Mesodermal cell (in vitro differentiated cells): ENCODE data around the gene GPLD1.

Experiments
- H3K27ac ChIP-seq: 2 replicates; pipeline ENCODE4 v1.7.0; 2013; ENCODE audit warnings: mild to moderate bottlenecking, low read depth, low read length, moderate library complexity; ENCODE audit not compliant: severe bottlenecking
- H3K36me3 ChIP-seq: 2 replicates; pipeline ENCODE4 v1.7.1; 2013; ENCODE audit warnings: mild to moderate bottlenecking, low read length, moderate library complexity; ENCODE audit not compliant: control insufficient read depth, insufficient read depth
- H3K4me1 ChIP-seq: one replicate; pipeline ENCODE4 v1.7.1; 2013; ENCODE audit warnings: mild to moderate bottlenecking, low read length; ENCODE audit not compliant: insufficient read depth, control insufficient read depth, poor library complexity, severe bottlenecking
- H3K4me3 ChIP-seq: 2 replicates; pipeline ENCODE4 v1.7.0; 2013; ENCODE audit warnings: low read length, control low read depth, mild to moderate bottlenecking; ENCODE audit not compliant: insufficient read depth, poor library complexity, severe bottlenecking; ENCODE audit errors: extremely low read depth
- H3K9me3 ChIP-seq: 2 replicates; pipeline ENCODE4 v1.7.1; 2013; ENCODE audit warnings: mild to moderate bottlenecking, low read length, moderate library complexity; ENCODE audit not compliant: control insufficient read depth
- WGBS, 2 experiments: methylation state at CpG; one replicate each; pipeline ENCODE4 v1.1.5; 2013; ENCODE audit warnings: missing lambda C conversion rate in 2 of 2; ENCODE audit not compliant: insufficient coverage in 2 of 2; 5-methylcytosine and 5-hydroxymethylcytosine counted together

The GPLD1 gene

GRCh38 chr6:24381476-24382219 is 107.7 kb downstream of the GPLD1 start:
- Histone ChIP-seq H3K4me3 (no peak overlapping the region), H3K27ac (no peak overlapping the region), H3K9me3 (no peaks in the 10 kb centered on the region), H3K36me3 (no peaks in the 10 kb centered on the region), H3K4me1 (no peaks in the 10 kb centered on the region)
- WGBS, 2 experiments, result 93% methylated on average over 2 to 3 of the region's 4 CpGs

GRCh38 chr6:24378473-24379097 is 110.8 kb downstream of the GPLD1 start:
- H3K4me1 ChIP-seq, result no peaks in the 10 kb centered on the region
- no peak overlapping the region for H3K27ac ChIP-seq
- no CpG with 5 or more reads among the region's 1 CpG for WGBS, 2 experiments
- no peaks in the 10 kb centered on the region for H3K36me3 ChIP-seq
- no peaks in the 10 kb centered on the region for H3K9me3 ChIP-seq
- no peak overlapping the region for H3K4me3 ChIP-seq
